Activated T-helper 1 cell treated with anti-CD3 and anti-CD28 coated beads, Interleukin-12 subunit alpha, Interleukin-12 subunit beta, Interleukin-2, Interleukin-4 antibody, amounts not matched to agents 30 ng/mL and 10 ng/mL and 1 ng/mL, durations not matched to agents 14 hours and 24 hours and 36 hours (primary cell): ENCODE measurements around the gene CREBZF. TPM values are rescaled to one million over a fixed set of nuclear protein-coding genes. Genes with fewer than 3 reads are reported as not detected.
"Not testable (repeated sequence)": the region's sequence is repeated elsewhere in the genome, so short reads cannot be mapped to it uniquely, and the experiment has no call there.

Source experiments
- DNase-seq: peaks from one replicate; pipeline ENCODE4 v3.0.0; 2021; ENCODE audit warnings: low spot score
- H3K27ac Mint-ChIP-seq: one replicate; pipeline ENCODE4 v1.8.0; 2021; ENCODE audit warnings: mild to moderate bottlenecking, mixed read lengths
- H3K27me3 Mint-ChIP-seq: one replicate; pipeline ENCODE4 v1.8.0; 2022; ENCODE audit warnings: mild to moderate bottlenecking, moderate library complexity, mixed read lengths; ENCODE audit not compliant: insufficient read depth
- H3K36me3 Mint-ChIP-seq: one replicate; pipeline ENCODE4 v1.8.0; 2021; ENCODE audit warnings: low read depth, mixed read lengths
- H3K4me1 Mint-ChIP-seq: one replicate; pipeline ENCODE4 v1.8.0; 2021; ENCODE audit warnings: low read depth, mixed read lengths
- H3K4me3 Mint-ChIP-seq: one replicate; pipeline ENCODE4 v1.8.0; 2021; ENCODE audit warnings: mild to moderate bottlenecking, moderate library complexity, mixed read lengths
- H3K9me3 Mint-ChIP-seq: one replicate; pipeline ENCODE4 v1.8.0; 2021; ENCODE audit warnings: mixed read lengths
- intact Hi-C: fragments of 100-400 bp; cut with micrococcal nuclease; formaldehyde crosslinking; loops from one replicate; pipeline ENCODE4 v1.15.1; 2024
- total RNA-seq: library from RNA; stranded (reverse); gene quantifications from 2 replicates; pipeline ENCODE4 v1.2.3, GENCODE V29; 2022

Gene CREBZF
- total RNA-seq, 1 donor from 2014 or later = 52.0 TPM

DNA sequence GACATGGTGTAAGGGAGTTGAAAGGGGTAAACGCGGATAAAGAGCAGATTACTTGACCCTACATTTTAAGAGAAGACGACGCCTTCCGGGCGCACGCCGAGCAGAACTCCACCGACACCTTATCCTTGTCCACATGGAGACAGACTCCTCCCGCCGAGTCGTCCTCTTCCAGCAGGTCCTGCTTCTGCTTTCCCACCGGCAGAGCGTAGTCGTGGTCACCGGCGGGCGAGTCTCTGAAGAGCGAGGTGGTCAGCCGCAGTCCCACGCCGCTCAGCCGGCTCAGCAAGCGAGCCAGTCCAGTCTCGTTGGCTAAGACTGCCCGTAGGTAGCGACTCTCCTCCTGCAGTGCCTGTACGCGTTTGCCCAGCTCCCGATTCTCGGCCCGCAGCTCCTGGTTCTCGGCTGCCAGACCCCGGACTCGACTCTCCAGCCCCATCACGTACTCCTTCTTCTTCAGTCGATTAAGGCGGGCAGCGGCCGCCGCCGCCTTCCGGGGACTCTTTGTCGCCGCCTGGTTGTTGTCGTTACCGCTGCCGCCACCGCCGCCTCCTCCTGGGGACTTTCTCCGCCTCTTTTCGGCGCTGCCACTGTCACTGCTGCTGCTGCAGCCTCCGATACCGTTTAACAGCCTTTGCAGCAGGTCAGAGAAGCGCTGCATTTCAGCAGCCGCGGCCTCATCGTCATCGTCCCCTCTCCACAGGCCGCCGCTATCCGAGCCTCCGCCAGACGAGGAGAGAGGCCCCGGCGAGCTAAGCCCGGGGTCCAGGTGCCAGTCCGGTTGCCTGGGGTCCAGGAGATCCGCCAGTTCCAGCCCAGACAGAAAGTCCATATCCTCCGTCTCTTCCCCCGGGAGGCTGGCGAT lies 945 bp downstream of the CREBZF start:
- Mint-ChIP-seq H3K27ac (peak overlapping the region; percentile 97), H3K27me3 (no peaks in the 10 kb centered on the region), H3K4me3 (peak overlapping the region; percentile 99), H3K36me3 (peaks cover 41% of the 10 kb centered on the region), H3K9me3 (no peaks in the 10 kb centered on the region), H3K4me1 (peaks cover 60% of the 10 kb centered on the region)
- intact Hi-C loops = loop anchor here (1.0 to 10.0 kb wide), 10 partner anchors 8 to 1138 kb away; partner anchors contain the start of genes PICALM, PRSS23, SYTL2 and TMEM126A
- peak; percentile 86 for DNase-seq

DNA sequence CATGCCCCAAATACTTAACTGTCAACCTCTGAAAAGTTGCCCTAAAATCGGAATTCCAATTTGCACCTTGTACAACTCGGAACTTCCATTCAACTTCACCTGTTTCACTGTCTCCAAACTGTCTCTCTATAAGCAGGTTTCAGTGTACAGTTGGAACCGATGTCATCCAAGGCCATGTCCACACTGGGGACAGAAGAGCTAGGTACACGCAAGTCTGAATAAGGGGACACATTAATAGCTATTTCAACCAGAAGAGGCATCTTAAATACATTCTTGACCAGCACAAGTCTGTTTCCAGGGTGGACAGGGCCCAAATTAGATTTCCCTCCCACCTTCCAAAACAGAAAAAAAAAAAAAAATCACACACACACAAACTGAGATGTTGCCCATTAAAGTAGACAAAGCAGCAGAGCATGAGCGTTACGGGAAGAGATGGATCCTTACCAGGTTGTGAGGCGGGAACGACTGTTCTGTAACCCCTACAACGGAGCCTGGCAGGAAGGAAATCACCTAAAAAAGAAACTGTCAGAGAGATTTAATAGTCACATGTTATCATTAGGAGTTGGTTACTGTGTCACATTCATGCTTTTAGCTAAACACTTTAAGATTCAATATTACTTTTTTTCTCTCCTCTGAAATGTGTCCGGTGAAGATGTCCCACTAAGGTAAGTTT lies 1.7 kb downstream of the CREBZF start:
- peak overlapping the region; percentile 99 for H3K4me3 Mint-ChIP-seq
- no peaks in the 10 kb centered on the region for H3K27me3 Mint-ChIP-seq
- peaks cover 67% of the 10 kb centered on the region for H3K4me1 Mint-ChIP-seq

DNA sequence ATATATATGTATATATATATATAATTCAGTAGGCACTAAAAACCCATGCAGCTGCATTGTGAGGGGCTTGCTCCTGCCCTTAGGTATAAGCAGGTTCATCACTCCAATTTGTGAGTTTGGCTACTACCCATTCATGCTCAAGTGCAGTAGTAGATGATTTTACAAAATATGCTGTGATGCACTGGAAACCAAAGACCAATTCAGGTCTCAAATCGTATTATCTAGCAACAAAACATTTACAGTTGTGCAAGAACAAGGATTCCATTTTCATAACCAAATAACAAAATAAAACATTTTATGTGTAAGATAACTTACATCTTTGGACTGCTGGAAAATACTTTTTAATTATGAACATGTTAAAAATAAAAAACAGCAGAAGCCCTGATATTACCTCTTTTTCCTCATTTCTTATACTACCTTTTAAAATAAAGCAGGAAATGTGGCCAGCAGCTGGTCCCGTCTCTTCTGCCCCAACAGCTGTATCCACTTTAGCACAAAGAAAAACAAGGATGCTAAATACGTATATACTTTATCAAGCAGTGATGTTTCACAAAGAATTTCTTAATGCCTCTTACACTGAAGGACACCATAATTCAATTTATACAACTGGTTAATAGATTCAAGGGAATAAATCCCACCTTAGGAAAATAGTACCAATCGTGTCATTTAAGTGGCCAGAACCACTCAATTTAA lies 2.8 kb downstream of the CREBZF start:
- no peaks in the 10 kb centered on the region for H3K9me3 Mint-ChIP-seq
- peak overlapping the region; percentile 99 for H3K4me3 Mint-ChIP-seq
- peaks cover 73% of the 10 kb centered on the region for H3K4me1 Mint-ChIP-seq
- H3K27me3 Mint-ChIP-seq = no peaks in the 10 kb centered on the region
- intact Hi-C loops = loop anchor here (5.0 to 10.0 kb wide), 2 partner anchors 623 to 1140 kb away; partner anchors contain the start of gene PRSS23
- no peak for DNase-seq
- peaks cover 51% of the 10 kb centered on the region for H3K36me3 Mint-ChIP-seq
- H3K27ac Mint-ChIP-seq = no peak overlapping the region

More for the DNA sequence above, 1.7 kb downstream of the CREBZF start:
- intact Hi-C loops = loop anchor here (5.0 to 10.0 kb wide), 2 partner anchors 622 to 1139 kb away; partner anchors contain the start of gene PRSS23
- no peak for DNase-seq
- peak overlapping the region; percentile 97 for H3K27ac Mint-ChIP-seq
- H3K36me3 Mint-ChIP-seq = peaks cover 47% of the 10 kb centered on the region
- H3K9me3 Mint-ChIP-seq = no peaks in the 10 kb centered on the region

DNA sequence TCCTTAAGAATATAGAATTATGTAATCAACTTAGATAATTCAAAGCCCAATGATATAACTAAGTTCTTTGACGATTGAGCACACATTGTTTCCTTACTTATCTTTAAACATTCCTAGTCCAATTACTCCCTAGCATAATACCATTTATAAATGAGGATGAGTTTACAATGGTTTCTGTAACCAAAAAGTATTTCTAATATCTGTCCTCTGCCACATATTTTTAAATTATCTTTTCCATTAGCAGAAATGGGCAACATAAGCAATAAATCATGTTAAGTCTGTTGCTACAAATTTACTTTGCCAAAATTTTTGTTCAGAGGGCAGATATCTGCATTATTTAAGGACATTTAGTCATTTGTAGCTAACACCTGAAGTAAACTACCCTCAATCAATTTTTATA lies 6.7 kb downstream of the CREBZF start:
- intact Hi-C loops = no loop called here
- Mint-ChIP-seq H3K27ac (no peak overlapping the region), H3K36me3 (peaks cover 53% of the 10 kb centered on the region), H3K4me1 (peaks cover 71% of the 10 kb centered on the region), H3K9me3 (no peaks in the 10 kb centered on the region), H3K27me3 (no peaks in the 10 kb centered on the region), H3K4me3 (no peak overlapping the region)
- no peak for DNase-seq

DNA sequence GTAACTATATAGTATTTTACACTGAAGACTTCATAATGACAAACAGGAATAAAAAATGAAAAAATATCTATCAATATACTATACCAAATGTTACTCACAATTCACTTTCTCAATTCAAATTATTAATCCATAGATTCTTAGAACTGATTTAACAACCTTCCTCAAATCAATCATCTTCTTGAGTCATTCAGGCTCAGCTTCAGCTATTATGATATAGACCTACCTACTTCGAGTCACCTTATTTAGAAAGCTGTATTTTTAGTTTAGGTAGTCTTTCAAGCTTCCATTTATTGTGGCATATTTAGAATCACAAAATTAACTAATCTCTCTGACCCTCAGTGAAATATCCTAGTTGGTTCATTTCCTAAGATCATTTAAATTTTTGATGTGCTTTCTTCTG lies 8.2 kb downstream of the CREBZF start:
- Mint-ChIP-seq H3K27ac (no peak overlapping the region), H3K9me3 (no peaks in the 10 kb centered on the region), H3K36me3 (peaks cover 52% of the 10 kb centered on the region), H3K27me3 (no peaks in the 10 kb centered on the region), H3K4me1 (peaks cover 64% of the 10 kb centered on the region), H3K4me3 (no peak overlapping the region)
- no peak for DNase-seq
- intact Hi-C loops = loop anchor here (1.0 kb wide), 2 partner anchors 8 kb away; no protein-coding TSS in a partner anchor

DNA sequence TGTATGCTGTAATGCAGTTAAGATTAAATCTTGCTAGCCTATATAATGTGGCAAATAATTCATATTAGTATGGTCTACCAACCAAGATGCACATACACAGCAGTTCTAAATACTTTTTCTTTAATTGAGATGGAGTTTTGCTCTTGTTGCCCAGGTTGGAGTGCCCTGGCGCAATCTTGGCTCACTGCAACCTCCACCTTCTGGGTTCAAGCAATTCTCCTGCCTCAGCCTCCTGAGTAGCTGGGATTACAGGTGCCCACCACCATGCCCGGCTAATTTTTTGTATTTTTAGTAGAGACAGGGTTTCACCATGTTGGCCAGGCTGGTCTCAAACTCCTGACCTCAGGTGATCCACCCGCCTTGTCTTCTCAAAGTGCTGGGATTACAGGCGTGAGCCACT lies 10.6 kb downstream of the CREBZF start:
- H3K27me3 Mint-ChIP-seq, DNase-seq, H3K4me3 Mint-ChIP-seq, H3K9me3 Mint-ChIP-seq, intact Hi-C loops, H3K27ac Mint-ChIP-seq: not testable (repeated sequence)
- Mint-ChIP-seq H3K4me1 (peaks cover 54% of the 10 kb centered on the region), H3K36me3 (peaks cover 33% of the 10 kb centered on the region)

DNA sequence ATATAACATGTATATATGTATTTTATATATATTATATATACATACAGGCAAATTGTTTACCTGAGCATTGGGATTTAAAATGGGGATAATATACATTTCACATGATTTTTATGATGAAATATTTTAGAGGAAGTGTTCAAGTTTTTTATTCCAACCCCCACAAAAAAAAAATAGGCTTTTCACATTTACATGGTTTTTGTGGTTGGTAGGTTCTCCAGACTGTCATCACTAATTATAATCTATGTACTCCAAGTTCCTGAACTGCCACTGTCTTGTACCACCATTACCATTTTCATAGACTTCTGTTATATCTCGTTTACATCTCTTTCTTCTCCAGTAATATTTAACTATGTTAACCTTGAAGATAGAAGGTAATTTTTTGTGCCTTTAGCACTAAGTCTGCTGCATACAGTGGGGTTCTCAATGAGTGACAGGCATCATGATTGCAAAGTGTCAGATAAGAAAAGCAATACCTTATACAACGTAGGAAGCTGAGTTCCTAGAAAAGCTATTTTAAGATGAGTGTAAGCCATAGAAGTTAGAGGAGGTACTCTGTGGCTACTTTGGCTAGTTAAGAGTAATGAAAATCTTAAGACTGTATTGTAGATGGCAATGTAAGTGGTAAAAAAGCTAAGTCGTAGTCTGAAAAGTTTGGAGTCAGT lies 12.0 kb downstream of the CREBZF start:
- peaks cover 52% of the 10 kb centered on the region for H3K4me1 Mint-ChIP-seq

DNA sequence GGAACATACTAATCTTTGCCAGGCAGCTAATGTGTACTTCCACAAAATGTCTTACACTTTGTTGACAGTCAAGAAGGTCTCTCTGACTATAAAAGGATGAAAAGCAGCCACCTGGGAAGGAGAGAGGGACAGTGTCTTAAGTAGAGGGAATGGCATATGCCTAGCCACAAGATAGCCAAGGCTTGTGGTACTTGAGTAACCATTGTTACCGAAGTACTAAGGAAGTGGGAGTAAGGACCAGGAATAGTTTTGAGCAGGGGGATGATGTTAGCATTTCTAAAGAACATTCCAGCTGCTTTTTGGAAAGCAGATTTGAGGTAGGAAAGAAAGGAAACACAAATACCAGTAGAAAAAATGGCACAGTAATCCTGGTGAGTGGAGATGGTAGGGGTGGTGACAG lies 13.8 kb downstream of the CREBZF start:
- H3K4me1 Mint-ChIP-seq = peaks cover 39% of the 10 kb centered on the region
- H3K27me3 Mint-ChIP-seq = no peaks in the 10 kb centered on the region

More for the DNA sequence above, 12.0 kb downstream of the CREBZF start:
- no peaks in the 10 kb centered on the region for H3K27me3 Mint-ChIP-seq
- intact Hi-C loops = no loop called here
- no peak overlapping the region for H3K27ac Mint-ChIP-seq
- H3K9me3 Mint-ChIP-seq = no peaks in the 10 kb centered on the region
- DNase-seq = no peak
- peaks cover 24% of the 10 kb centered on the region for H3K36me3 Mint-ChIP-seq
- no peak overlapping the region for H3K4me3 Mint-ChIP-seq

DNA sequence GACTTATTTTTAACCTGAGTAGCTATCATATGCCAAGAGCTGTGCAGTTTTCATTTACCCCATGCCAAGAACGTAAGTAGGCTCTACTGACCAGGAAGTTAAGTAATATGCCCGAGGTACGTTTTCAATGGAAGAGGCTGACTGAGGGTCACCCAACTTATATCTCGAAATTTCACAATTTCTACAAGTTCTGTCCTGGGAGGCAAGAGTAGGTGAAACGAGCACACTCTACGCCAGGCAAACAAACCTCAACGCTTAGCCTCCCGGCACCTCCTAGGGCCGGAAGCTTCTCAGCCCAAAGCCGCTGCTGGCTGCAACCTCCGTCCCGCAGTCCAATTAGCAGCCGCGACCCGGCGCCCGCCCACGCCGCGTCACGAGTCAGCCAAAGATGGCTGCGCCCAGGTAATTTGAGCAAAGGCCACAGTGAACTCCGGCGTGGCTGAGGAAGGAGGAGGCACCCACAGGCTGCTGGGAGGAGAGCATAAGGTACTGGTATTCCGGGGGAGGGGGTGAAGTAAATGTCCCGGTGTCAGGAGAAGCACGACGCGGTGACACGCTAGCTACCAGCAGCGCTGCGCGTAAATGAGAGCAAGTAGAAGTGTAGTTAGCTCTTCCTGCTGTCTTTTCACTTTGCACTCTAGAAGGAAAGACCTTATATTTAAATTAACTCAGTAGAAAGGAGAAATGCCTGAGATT lies 17.2 kb downstream of the CREBZF start, which contains the start of gene TMEM126A:
Gene TMEM126A, plus strand, starts transcription at position 364 of the 696 bp plus-strand sequence. CDS start 2,289 bp downstream, outside the sequence.
- H3K27ac Mint-ChIP-seq = peak within 1 kb of the TSS; percentile 91
- H3K4me3 Mint-ChIP-seq = peak within 1 kb of the TSS; percentile 93
- peaks cover 25% of the 10 kb centered on the region for H3K4me1 Mint-ChIP-seq
- H3K36me3 Mint-ChIP-seq = peaks cover 7% of the 10 kb centered on the region
- intact Hi-C loops = loop anchor here (1.0 to 10.0 kb wide), 6 partner anchors 9 to 1607 kb away; partner anchors contain the start of gene TMEM126B
- DNase-seq = peak; percentile 88
- no peaks in the 10 kb centered on the region for H3K9me3 Mint-ChIP-seq
- H3K27me3 Mint-ChIP-seq = peaks cover 26% of the 10 kb centered on the region

More for the DNA sequence above, 13.8 kb downstream of the CREBZF start:
- DNase-seq = no peak
- Mint-ChIP-seq H3K36me3 (peaks cover 16% of the 10 kb centered on the region), H3K4me3 (no peak overlapping the region), H3K9me3 (no peaks in the 10 kb centered on the region), H3K27ac (peak overlapping the region; percentile 2)
- intact Hi-C loops = no loop called here

DNA sequence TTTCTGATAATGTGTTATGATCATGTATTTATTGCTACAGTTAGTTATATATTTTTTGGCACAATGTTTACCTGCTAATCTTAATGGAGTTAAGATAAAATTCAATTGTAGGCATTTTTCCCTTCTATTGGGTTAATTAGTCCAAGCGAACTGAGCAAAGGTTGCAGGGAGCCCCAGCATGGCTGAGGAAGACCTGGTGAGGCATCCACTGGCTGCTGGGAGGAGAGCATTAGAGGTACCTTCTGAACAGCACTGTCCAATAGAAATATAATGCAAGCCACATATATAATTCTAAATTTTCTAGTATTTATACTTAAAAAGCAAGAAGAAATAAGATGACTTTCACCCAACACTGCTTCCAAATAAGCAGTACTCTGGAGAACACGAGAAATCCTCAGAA lies 17.9 kb downstream of the CREBZF start:
- peaks cover 26% of the 10 kb centered on the region for H3K27me3 Mint-ChIP-seq
- H3K9me3 Mint-ChIP-seq = no peaks in the 10 kb centered on the region
- peak overlapping the region; percentile 91 for H3K27ac Mint-ChIP-seq
- intact Hi-C loops = loop anchor here (1.0 to 10.0 kb wide), 5 partner anchors 17 to 1608 kb away; partner anchors contain the start of gene TMEM126B
- H3K36me3 Mint-ChIP-seq = peaks cover 4% of the 10 kb centered on the region
- no peak for DNase-seq
- peak overlapping the region; percentile 93 for H3K4me3 Mint-ChIP-seq
- peaks cover 25% of the 10 kb centered on the region for H3K4me1 Mint-ChIP-seq

DNA sequence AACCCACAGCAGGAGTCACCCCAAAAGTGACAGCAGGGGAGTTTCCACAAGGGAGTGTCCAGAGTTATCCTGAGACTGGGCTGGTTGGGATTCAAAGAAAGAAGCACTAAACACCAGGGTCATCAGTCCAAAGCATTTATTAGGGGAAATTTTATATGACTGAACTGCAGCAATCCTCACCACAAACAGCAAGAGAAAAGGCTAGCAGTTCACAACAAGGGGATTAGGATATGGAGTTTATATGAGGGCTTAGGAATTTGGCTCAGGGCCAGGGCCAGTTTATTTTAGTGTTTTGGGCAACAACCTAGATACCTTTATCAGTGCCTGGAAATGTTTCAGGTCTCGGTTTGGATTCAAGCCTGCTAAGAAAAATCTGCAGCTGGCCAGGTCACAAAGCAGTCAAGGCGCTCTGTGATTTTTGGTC lies 21.7 kb downstream of the CREBZF start:
- Mint-ChIP-seq H3K4me3 (no peak overlapping the region), H3K4me1 (peaks cover 2% of the 10 kb centered on the region), H3K27me3 (peaks cover 27% of the 10 kb centered on the region), H3K27ac (no peak overlapping the region), H3K9me3 (no peaks in the 10 kb centered on the region), H3K36me3 (peaks cover 12% of the 10 kb centered on the region)
- intact Hi-C loops = loop anchor here (10.0 kb wide), 1 partner anchor 1612 kb away; no protein-coding TSS in a partner anchor
- DNase-seq = no peak
